Caki2 (cell line): ENCODE results near the gene IL20RB. TPM values are rescaled to one million over a fixed set of nuclear protein-coding genes. Genes with fewer than 3 reads are reported as not detected.
A peak's percentile ranks its signal among the peaks of the same experiment; 100 is the strongest.
"Not testable (repeated sequence)": the region's sequence is repeated elsewhere in the genome, so short reads cannot be mapped to it uniquely, and the experiment has no call there.

Source experiments
- DNase-seq: peaks from one replicate; pipeline ENCODE4 v3.0.0-alpha.2; 2015; ENCODE audit warnings: low read depth
- in situ Hi-C: cut with HindIII; loops from 2 replicates; pipeline ENCODE4 v1.10.0; 2016; ENCODE audit warnings: low sequenced_read_pairs, low pct_unique_long_range_greater_than_20kb, mixed read lengths
- total RNA-seq: library from RNA; depleted of rRNA; stranded (reverse); fragments of >200 nt; shearing (Covaris generic); gene quantifications from 2 replicates; pipeline ENCODE4 v1.2.3, GENCODE V29; 2014; ENCODE audit warnings: low replicate concordance

Gene IL20RB
- total RNA-seq, 1 experiment from 2014 or later = 1.0 TPM

DNA sequence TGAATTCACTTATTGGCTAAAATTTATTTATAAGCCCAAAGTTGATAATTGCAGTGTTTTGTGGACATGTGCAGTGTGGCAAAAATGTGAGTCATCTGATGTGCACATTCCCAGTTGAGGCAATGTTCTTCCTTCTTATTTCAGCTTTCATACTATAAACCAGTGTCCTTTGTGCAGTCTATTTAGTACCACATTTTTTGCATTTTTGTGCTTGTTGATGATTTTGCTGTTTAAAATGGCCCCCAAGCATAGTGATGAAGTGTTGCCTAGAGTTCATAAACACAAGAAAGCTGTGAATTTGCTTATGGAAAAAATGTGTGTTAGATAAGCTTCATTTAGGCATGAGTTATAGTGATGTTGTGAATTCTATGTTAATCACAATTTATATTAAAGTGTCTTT, 19.4 kb upstream of the IL20RB start:
- in situ Hi-C loops = no loop called here
- DNase-seq = no peak

DNA sequence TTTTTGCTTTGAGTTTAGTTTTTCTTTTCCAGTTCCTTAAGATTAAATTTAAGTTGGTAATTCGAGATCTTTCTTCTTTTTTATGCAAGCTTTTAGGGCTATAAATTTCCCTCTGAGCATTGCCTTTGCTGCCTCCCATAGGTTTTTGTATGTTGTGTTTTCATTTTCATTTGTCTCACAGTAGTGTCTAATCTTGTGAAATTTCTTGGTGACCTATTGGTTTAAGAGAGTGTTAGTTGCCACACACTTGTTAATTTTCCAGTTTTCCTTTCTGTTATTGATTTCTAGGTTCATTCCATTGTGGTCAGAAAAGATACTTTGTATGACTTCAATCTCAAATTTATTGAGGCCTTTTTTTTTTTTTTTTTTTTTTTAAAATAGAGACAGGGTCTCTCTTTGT, 18.3 kb upstream of the IL20RB start:
- DNase-seq = no peak
- in situ Hi-C loops = no loop called here

GRCh38 chr3:136942803-136943202, 15.0 kb upstream of the IL20RB start:
- DNase-seq = no peak
- in situ Hi-C loops = no loop called here

- DNase-seq = no peak
- in situ Hi-C loops = no loop called here
Measured at GRCh38 chr3:136943436-136943835, 14.3 kb upstream of the IL20RB start.

GRCh38 chr3:136946978-136947377, 10.8 kb upstream of the IL20RB start:
- no peak for DNase-seq
- in situ Hi-C loops = no loop called here

DNA sequence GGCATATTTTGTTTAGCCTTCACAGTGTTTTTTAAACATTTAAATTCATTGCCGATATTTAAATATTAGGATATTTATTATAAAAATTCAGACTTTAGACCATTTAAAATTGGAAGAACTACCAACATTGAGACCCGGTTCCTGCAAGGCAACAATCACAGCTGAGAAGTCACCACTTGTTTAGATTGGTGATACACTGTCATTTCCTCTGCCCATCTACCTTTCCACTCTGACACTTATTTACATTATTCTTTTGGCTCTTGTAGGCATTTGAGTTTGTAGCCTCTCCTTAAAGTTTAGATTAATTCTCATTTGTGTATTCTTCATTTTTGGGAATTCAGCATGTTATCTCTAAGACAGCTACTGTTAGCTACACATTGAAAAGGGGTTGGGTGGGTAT, 10.3 kb upstream of the IL20RB start:
- no peak for DNase-seq
- in situ Hi-C loops = no loop called here

DNA sequence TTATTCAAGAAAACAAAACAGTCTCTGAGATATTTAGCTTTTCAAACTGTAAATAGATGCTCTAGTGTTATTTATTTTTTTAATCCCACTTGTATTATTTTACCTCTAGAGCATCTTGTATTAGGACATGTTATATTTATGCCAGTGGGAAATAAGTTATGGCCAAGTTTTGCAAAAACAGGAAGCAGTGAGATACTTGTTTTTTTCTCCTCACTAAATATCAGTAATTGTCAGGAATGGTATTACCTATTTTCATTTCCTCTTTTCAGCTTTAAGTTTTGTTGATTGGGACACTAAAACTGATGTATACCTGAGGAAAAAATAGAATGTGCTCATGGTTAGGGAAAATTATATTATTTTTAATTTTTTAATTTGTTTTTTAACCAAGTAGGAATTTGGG, 8.6 kb upstream of the IL20RB start:
- in situ Hi-C loops = no loop called here
- DNase-seq = no peak

DNA sequence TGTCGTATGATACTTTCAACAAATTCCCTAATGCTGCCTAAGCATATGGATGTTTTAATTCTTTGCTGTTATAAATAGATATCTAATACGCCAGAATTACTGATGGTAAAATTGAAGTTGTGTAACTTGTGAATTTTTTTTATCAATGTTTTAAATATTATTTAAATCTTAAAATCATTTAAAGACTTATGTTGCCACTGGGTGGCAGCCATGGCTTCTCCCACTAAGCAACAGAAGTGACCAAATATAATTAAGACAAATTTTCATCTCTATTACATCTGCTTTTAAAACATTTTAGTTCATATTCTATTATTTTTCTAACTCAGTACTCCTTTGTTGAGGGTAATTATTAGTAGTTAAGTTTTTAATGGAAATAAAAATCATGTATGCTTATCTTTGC, 8.1 kb upstream of the IL20RB start:
- in situ Hi-C loops = no loop called here
- DNase-seq = no peak

- DNase-seq = no peak
- in situ Hi-C loops = no loop called here
Measured at GRCh38 chr3:136950623-136951022, 7.2 kb upstream of the IL20RB start.

DNA sequence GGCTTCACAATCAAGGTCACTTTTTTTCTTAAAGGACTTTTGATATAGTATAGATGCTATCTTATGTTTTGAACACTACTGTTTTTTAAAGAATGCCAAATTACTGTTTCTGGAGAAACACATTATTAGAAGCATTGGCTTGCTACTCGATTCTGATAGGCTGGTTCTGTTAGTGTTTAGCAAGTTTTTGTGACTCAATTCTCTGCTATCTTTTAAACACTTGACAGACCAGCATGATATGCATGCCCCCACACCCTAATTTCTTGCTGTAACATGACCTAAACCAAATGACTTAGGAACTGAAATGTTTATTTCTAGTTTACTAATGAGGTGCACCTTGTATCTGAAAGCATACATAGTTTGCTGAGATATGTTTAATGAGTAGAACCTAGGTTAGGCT, 5.5 kb upstream of the IL20RB start:
- in situ Hi-C loops = no loop called here

GRCh38 chr3:136954251-136954650, 3.5 kb upstream of the IL20RB start:
- in situ Hi-C loops = no loop called here
- DNase-seq = no peak

More for the DNA sequence above, 5.5 kb upstream of the IL20RB start:
- DNase-seq = no peak

GRCh38 chr3:136954980-136955780, 2.6 kb upstream of the IL20RB start:
- in situ Hi-C loops = no loop called here
- DNase-seq = no peak

DNA sequence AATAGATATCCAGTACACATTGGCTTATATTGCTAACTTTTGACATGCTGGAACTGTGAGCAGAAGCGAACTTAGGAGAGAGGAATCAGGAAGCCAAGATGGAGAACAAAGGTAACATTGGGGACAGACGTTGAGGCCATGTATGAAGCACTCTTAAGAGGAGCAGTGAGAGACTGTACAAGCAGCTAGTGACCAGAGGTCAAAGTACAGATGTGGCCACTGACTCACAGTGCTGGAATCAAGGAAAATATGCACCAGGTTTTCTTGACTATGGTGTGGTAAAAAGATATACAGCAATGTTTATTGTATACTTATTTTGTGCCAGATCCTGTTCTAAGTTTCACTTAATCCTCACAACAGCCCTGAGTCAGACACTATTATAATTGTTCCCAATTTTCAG, 2.0 kb upstream of the IL20RB start:
- in situ Hi-C loops = no loop called here
- peak; percentile 72 for DNase-seq

DNA sequence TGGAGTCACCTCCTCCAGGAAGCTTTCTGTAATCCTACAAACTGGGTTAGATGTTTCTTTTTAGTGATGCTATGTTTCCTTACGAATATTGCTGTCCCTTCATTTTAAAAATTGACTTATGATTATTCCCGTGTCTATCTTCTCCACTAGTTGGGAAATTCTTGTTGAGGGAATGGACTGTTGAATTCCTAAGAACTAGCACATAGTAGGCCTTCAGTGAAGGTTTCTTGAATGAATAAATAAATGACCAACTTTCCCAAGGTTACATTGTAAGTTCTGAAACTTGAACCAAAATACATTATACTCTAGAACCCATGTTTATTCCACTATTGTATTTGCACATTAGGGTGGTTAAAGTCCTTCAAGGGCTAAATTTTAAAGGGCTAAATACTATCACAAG, 812 bp upstream of the IL20RB start:
- in situ Hi-C loops = no loop called here
- DNase-seq = no peak

GRCh38 chr3:136958939-136959338, 1.2 kb downstream of the IL20RB start:
- no peak for DNase-seq
- in situ Hi-C loops = no loop called here

DNA sequence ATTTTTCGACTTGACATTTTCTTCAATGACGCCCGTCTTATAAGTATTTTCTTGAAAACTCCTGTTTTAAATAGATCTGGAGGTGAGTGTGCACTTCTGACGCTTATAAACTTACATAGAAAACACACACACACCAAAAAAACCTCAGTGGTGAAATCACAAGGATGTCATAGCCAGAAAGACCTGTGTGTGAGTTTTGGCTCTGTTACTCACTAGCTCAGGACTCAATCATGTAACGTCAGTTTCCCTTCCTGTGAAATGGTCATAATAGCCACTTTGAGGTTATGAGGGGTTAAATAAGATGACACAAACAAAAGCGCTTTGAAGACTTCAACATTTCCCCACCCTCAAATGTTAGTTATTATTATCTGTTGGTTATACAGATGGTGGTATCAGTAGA, 1.8 kb downstream of the IL20RB start:
- in situ Hi-C loops = no loop called here
- no peak for DNase-seq

DNA sequence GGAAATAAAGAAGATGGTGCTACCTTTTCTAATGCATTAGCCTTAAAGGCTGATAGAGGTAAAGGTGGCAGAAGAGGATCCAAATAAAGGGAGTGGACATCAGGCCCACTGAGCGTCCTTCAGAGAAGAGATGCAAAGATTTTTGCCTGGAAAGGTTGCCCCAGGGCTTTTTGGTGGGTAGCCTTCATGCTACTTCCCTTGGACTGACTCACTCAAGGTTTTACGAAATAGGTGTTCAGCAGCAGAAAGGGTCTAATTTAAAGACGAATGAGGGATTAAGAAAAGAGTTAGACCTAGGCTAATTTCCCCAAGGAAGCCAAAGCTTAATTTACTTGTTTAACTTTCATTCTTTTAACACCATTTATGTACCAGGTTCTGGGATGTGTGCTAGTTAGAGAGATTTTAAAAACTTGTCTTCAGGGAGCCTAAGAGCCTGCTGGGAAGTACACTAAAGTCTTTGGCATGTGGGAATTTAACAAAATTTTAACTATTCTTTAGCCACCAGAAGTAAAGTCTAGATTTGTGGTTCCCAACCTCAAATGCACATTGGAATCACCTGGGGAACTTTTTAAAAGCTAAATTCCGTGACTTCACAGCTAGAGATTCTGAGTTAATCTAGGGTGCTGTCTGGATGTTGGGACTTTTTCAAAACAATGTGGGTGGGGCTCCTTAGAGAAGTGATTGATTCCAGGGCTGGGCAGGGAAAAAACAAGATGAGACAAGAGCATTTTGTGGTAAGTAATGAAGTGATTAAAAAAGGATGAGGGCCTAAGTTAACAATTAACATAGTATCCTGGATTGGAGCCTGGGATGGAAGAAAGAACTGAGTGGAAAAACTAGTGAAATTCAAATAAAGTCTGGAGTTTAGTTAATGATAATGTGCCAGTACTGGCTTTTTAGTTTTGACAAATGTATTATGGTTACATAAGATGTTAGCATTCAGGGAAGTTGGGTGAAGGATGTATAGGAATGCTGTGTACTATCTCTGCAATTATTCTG, 3.4 kb downstream of the IL20RB start:
- peak; percentile 66 for DNase-seq
- in situ Hi-C loops = no loop called here

DNA sequence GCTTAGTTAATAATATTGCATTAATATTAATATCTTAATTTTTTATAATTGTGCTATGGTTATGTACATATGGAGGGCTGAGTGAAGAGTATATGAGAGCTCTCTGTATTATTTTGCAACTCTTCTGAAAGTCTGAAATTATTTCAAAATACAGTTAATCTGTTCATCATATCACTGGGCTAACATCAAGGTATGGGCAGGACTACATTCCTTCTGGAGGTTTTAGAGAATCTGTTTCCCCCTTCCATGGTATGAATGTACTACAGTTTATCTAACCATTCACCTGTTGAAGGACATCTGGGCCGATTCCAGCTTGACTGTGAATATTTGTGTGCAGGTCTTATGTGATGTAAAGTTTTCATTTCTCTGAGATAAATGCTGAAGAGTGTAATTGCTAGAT, 5.1 kb downstream of the IL20RB start:
- no peak for DNase-seq
- in situ Hi-C loops = no loop called here

GRCh38 chr3:136969539-136969938, 11.8 kb downstream of the IL20RB start:
- DNase-seq, in situ Hi-C loops: not testable (repeated sequence)
